ENCODE measurements around the gene RANBP10.

GRCh38 chr16:67694611-67695010 lies 111.7 kb downstream of the RANBP10 start:
- TF ChIP-seq CTCF (conservative IDR thresholded peaks at IDR 0.05) = no peak
- TF ChIP-seq ZFX (IDR thresholded peaks at IDR 0.05) = no peak
